ENCODE measurements around the gene MB21D2. TPM values are rescaled to one million over a fixed set of nuclear protein-coding genes. Genes with fewer than 3 reads are reported as not detected.

MB21D2 gene
- total RNA-seq, 1 experiment from 2014 or later = 19.7 TPM

- ATAC-seq (no peak), DNase-seq (ENCODE audit: low spot score) (no peak)
- ChIA-PET POLR2A (no interaction called here), CTCF (no interaction called here)
- Mint-ChIP-seq H3K27ac (no peak overlapping the region), H3K4me3 (no peak overlapping the region), H3K4me1 (no peaks in the 10 kb centered on the region), H3K36me3 (peaks cover 2% of the 10 kb centered on the region; the same call in 1 of the 2 replicates), H3K27me3 (ENCODE audit: low read depth) (no peaks in the 10 kb centered on the region), H3K9me3 (peaks cover 12% of the 10 kb centered on the region)
- no peak for TF ChIP-seq ZNF396 (CRISPR knock-in tag; IDR thresholded peaks at IDR 0.05; ENCODE audit: borderline replicate concordance)
- no peak for TF ChIP-seq GRHL2 (CRISPR knock-in tag; IDR thresholded peaks at IDR 0.05; ENCODE audit: insufficient replicate concordance, severe bottlenecking)
- TF ChIP-seq HMGA2 (CRISPR knock-in tag; IDR thresholded peaks at IDR 0.05) = no peak
- no peak for TF ChIP-seq RORB (CRISPR knock-in tag; IDR thresholded peaks at IDR 0.05)
Observed at GRCh38 chr3:192942625-192943024, 25.0 kb upstream of the MB21D2 start.

GRCh38 chr3:192940129-192940528 lies 22.5 kb upstream of the MB21D2 start:
- ChIA-PET POLR2A (no interaction called here), CTCF (no interaction called here)
- H3K27ac Mint-ChIP-seq = no peak overlapping the region
- peaks cover 12% of the 10 kb centered on the region for H3K9me3 Mint-ChIP-seq
- H3K4me3 Mint-ChIP-seq = no peak overlapping the region
- no peak for DNase-seq (ENCODE audit: low spot score)
- peaks cover 2% of the 10 kb centered on the region; the same call in 1 of the 2 replicates for H3K36me3 Mint-ChIP-seq
- H3K27me3 Mint-ChIP-seq (ENCODE audit: low read depth) = no peaks in the 10 kb centered on the region
- TF ChIP-seq ZNF425 (CRISPR knock-in tag; conservative IDR thresholded peaks at IDR 0.05) (no peak), FOXP1 (CRISPR knock-in tag; IDR thresholded peaks at IDR 0.05; ENCODE audit: borderline replicate concordance) (no peak), JAZF1 (CRISPR knock-in tag; IDR thresholded peaks at IDR 0.05) (no peak), MXD4 (CRISPR knock-in tag; IDR thresholded peaks at IDR 0.05; ENCODE audit: borderline replicate concordance) (no peak), CTCF (IDR thresholded peaks at IDR 0.05) (no peak), USF2 (CRISPR knock-in tag; IDR thresholded peaks at IDR 0.05) (no peak), PRRX2 (CRISPR knock-in tag; IDR thresholded peaks at IDR 0.05) (no peak), E2F4 (CRISPR knock-in tag; IDR thresholded peaks at IDR 0.05; ENCODE audit: borderline replicate concordance, low read depth) (no peak), NR3C1 (CRISPR knock-in tag; conservative IDR thresholded peaks at IDR 0.05; ENCODE audit: low read depth) (no peak), ERG (CRISPR knock-in tag; IDR thresholded peaks at IDR 0.05) (no peak), IRF2 (CRISPR knock-in tag; IDR thresholded peaks at IDR 0.05; ENCODE audit: borderline replicate concordance, low read depth) (no peak), ATF6 (CRISPR knock-in tag; IDR thresholded peaks at IDR 0.05) (no peak), MLX (CRISPR knock-in tag; IDR thresholded peaks at IDR 0.05) (no peak), TCF7 (CRISPR knock-in tag; IDR thresholded peaks at IDR 0.05; ENCODE audit: low read depth) (no peak), ETV6 (CRISPR knock-in tag; IDR thresholded peaks at IDR 0.05) (no peak), PREB (CRISPR knock-in tag; IDR thresholded peaks at IDR 0.05; ENCODE audit: borderline replicate concordance) (no peak), ZNF416 (CRISPR knock-in tag; IDR thresholded peaks at IDR 0.05) (no peak)
- ATAC-seq = no peak
- no peaks in the 10 kb centered on the region for H3K4me1 Mint-ChIP-seq

Data from WTC11 (cell line).